Spleen (tissue), 11 donors: ENCODE measurements around the gene TSPAN18. TPM values are rescaled to one million over a fixed set of nuclear protein-coding genes. Genes with fewer than 3 reads are reported as not detected.

Experiments used
- DNase-seq: peaks from one replicate; pipeline ENCODE4 v3.0.0-alpha.2; 2020
- H3K27ac ChIP-seq, 8 donors: fragments of 200-600 bp; sonication (generic) in 7 of 8; 1 replicate in 4 of 8; 2 replicates in 4 of 8; pipeline versions ENCODE4 v1.5.0 to v1.8.0; 2016 to 2021; ENCODE audit warnings: inconsistent platforms in 4 of 8, mild to moderate bottlenecking in 4 of 8, moderate library complexity in 1 of 8
- H3K27me3 ChIP-seq, 7 donors: fragments of 200-600 bp; sonication (generic) in 6 of 7; replicated peaks in 1 of 7; 1 replicate in 4 of 7; 2 replicates in 3 of 7; pipeline versions ENCODE4 v1.5.0 to v1.8.0; 2016 to 2021; ENCODE audit warnings: inconsistent platforms in 3 of 7, mild to moderate bottlenecking in 1 of 7
- H3K36me3 ChIP-seq, 6 donors: fragments of 200-600 bp; sonication (generic) in 5 of 6; 1 replicate in 4 of 6; 2 replicates in 2 of 6; pipeline versions ENCODE4 v1.5.0 to v1.8.0; 2016 to 2021; ENCODE audit warnings: inconsistent platforms in 2 of 6
- H3K4me1 ChIP-seq, 6 donors: fragments of 200-600 bp; sonication (generic) in 5 of 6; 1 replicate in 3 of 6; 2 replicates in 3 of 6; pipeline versions ENCODE4 v1.5.0 to v1.8.0; 2016 to 2021; ENCODE audit warnings: inconsistent platforms in 3 of 6
- H3K4me3 ChIP-seq, 8 donors: fragments of 200-600 bp; sonication (generic) in 7 of 8; 1 replicate in 4 of 8; 2 replicates in 4 of 8; pipeline versions ENCODE4 v1.5.0 to v1.8.0; 2016 to 2021; ENCODE audit warnings: inconsistent platforms in 4 of 8, mild to moderate bottlenecking in 4 of 8, moderate library complexity in 2 of 8
- H3K9me3 ChIP-seq, 8 donors: fragments of 200-600 bp; sonication (generic) in 7 of 8; 1 replicate in 4 of 8; 2 replicates in 4 of 8; pipeline versions ENCODE4 v1.5.0 to v1.8.0; 2016 to 2021; ENCODE audit warnings: inconsistent platforms in 4 of 8
- CTCF ChIP-seq, 11 experiments: fragments of 200-600 bp in 7 of 11; fragments of 450-650 bp in 4 of 11; sonication (generic) in 4 of 11; IDR thresholded peaks in 8 of 11; conservative IDR thresholded peaks in 3 of 11; 1 replicate in 7 of 11; 2 replicates in 4 of 11; pipeline versions ENCODE4 v1.4.0 to v1.8.0; 2016 to 2021; ENCODE audit warnings: antibody characterized with exemption in 11 of 11, inconsistent platforms in 4 of 11, mild to moderate bottlenecking in 1 of 11
- POLR2A ChIP-seq, 3 donors: fragments of 450-650 bp; IDR thresholded peaks; one replicate each; pipeline ENCODE4 v1.5.1; 2017; ENCODE audit warnings: antibody characterized with exemption in 3 of 3, mild to moderate bottlenecking in 1 of 3
- POLR2AphosphoS5 ChIP-seq, 3 donors: sonication (generic); formaldehyde crosslinking; IDR thresholded peaks; one replicate each; pipeline ENCODE4 v1.5.1; 2017; ENCODE audit warnings: antibody characterized with exemption in 3 of 3
- WGBS, 5 donors: extraction: QIAGEN DNeasy Blood & Tissue Kit in 3 of 5; methylation state at CpG; one replicate each; pipeline versions ENCODE4 v1.1.5 to v1.1.7; 2013 to 2018; 5-methylcytosine and 5-hydroxymethylcytosine counted together
- intact Hi-C: fragments of 100-400 bp; cut with DNase I; formaldehyde crosslinking; loops from one replicate; pipeline ENCODE4 v1.15.0; 2023; ENCODE audit warnings: low total_unique reads
- polyA plus RNA-seq, 3 donors: library from polyadenylated mRNA; stranded (reverse); fragments of 200-250 nt; gene quantifications; one replicate each; pipeline ENCODE4 v1.2.1, GENCODE V29; 2013
- total RNA-seq, 7 donors: library from RNA; depleted of rRNA in 3 of 7; stranded (reverse); fragments of >200 nt in 3 of 7; fragmentation: NEBNext Ultra II Directional in 4 of 7; extraction: Animal tissue kit (Norgen Biotek cat#: 25700) in 4 of 7; gene quantifications; one replicate each; pipeline versions ENCODE4 v1.1.0 to v1.2.1, GENCODE V29; 2016 to 2021
- donor health status: healthy with polysubstance abuse.
- donor health status: DM: no; HTN: no; CAD: no; lungs with moderate emphysema.
- donor health status: DM: no; HTN: no; CAD: no.
- donor health status: Bipolar disorder and iron deficiency.
- donor health status: healthy.
- donor health status: DM: no; HTN: no; CAD: no.
- donor health status: DM: yes; HTN: yes; CAD: no.

Gene TSPAN18
- total and polyA plus RNA-seq, 10 donors = 2.1 to 47.5 (median 21.3) TPM

- Histone ChIP-seq H3K27ac (peak overlapping the region in 6 of 8 donors; percentile 20 to 70 (median 64)), H3K36me3 (no peaks in the 10 kb centered on the region), H3K4me1 (peaks cover 8 to 48% (median 18%) of the 10 kb centered on the region in 6 donors), H3K4me3 (no peak overlapping the region), H3K9me3 (no peaks in the 10 kb centered on the region), H3K27me3 (no peaks in the 10 kb centered on the region)
- WGBS, 5 donors = 29 to 59% (median 46%) methylated on average over 6 of the region's 6 CpGs
- no peak for TF ChIP-seq POLR2A (IDR thresholded peaks at IDR 0.05)
- no peak for TF ChIP-seq POLR2AphosphoS5 (IDR thresholded peaks at IDR 0.05)
- TF ChIP-seq CTCF (IDR thresholded peaks at IDR 0.05 in 8 of 11, conservative IDR thresholded peaks at IDR 0.05 in 3 of 11) = no peak
- intact Hi-C loops = no loop called here
- DNase-seq = peak; percentile 59
Measured at GRCh38 chr11:44811841-44812448, 85.2 kb downstream of the TSPAN18 start.

- H3K27ac ChIP-seq = peak overlapping the region in 6 of 8 donors; percentile 13 to 70 (median 64)
- WGBS, 5 donors = 60 to 83% (median 72%) methylated on average over 9 of the region's 9 CpGs
Measured at GRCh38 chr11:44812971-44813370, 86.2 kb downstream of the TSPAN18 start.

GRCh38 chr11:44813401-44813800 lies 86.6 kb downstream of the TSPAN18 start:
- 52 to 66% (median 62%) methylated on average over 4 of the region's 4 CpGs for WGBS, 5 donors
- H3K36me3 ChIP-seq = no peaks in the 10 kb centered on the region
- H3K4me3 ChIP-seq = no peak overlapping the region
- H3K9me3 ChIP-seq = no peaks in the 10 kb centered on the region
- TF ChIP-seq CTCF (IDR thresholded peaks at IDR 0.05 in 8 of 11, conservative IDR thresholded peaks at IDR 0.05 in 3 of 11) (no peak), POLR2AphosphoS5 (IDR thresholded peaks at IDR 0.05) (no peak), POLR2A (IDR thresholded peaks at IDR 0.05) (no peak)
- peak overlapping the region in 6 of 8 donors; percentile 13 to 70 (median 64) for H3K27ac ChIP-seq
- intact Hi-C loops = no loop called here
- peaks cover 8 to 60% (median 26%) of the 10 kb centered on the region in 6 donors for H3K4me1 ChIP-seq
- H3K27me3 ChIP-seq = no peaks in the 10 kb centered on the region
- peak; percentile 45 for DNase-seq

More at GRCh38 chr11:44812971-44813370, 86.2 kb downstream of the TSPAN18 start:
- intact Hi-C loops = no loop called here
- DNase-seq = peak; percentile 81
- H3K27me3 ChIP-seq = no peaks in the 10 kb centered on the region
- H3K36me3 ChIP-seq = no peaks in the 10 kb centered on the region
- H3K4me1 ChIP-seq = peaks cover 8 to 58% (median 24%) of the 10 kb centered on the region in 6 donors
- TF ChIP-seq CTCF (IDR thresholded peaks at IDR 0.05 in 8 of 11, conservative IDR thresholded peaks at IDR 0.05 in 3 of 11) (no peak), POLR2AphosphoS5 (IDR thresholded peaks at IDR 0.05) (peak; percentile 83 to 92 (median 84))
- H3K9me3 ChIP-seq = no peaks in the 10 kb centered on the region
- peak overlapping the region in 3 of 8 donors; percentile 2 to 14 (median 3) for H3K4me3 ChIP-seq

GRCh38 chr11:44814881-44815592 lies 88.3 kb downstream of the TSPAN18 start:
- DNase-seq = peak; percentile 44
- H3K36me3 ChIP-seq = no peaks in the 10 kb centered on the region
- TF ChIP-seq CTCF (IDR thresholded peaks at IDR 0.05 in 8 of 11, conservative IDR thresholded peaks at IDR 0.05 in 3 of 11) (no peak), POLR2A (IDR thresholded peaks at IDR 0.05) (no peak), POLR2AphosphoS5 (IDR thresholded peaks at IDR 0.05) (no peak)
- no peak overlapping the region for H3K4me3 ChIP-seq
- no peaks in the 10 kb centered on the region for H3K9me3 ChIP-seq
- peaks cover 8 to 70% (median 28%) of the 10 kb centered on the region in 6 donors for H3K4me1 ChIP-seq
- H3K27me3 ChIP-seq = no peaks in the 10 kb centered on the region
- peak overlapping the region in 1 of 8 donors; percentile 10 for H3K27ac ChIP-seq
- 44 to 80% (median 63%) methylated on average over 5 of the region's 5 CpGs for WGBS, 5 donors
- intact Hi-C loops = no loop called here
